Fibroblast of lung (primary cell): Measurements from ENCODE around the gene IL17D.

Experiments
- CTCF ChIP-seq, 2 donors: IDR thresholded peaks in 1 of 2; conservative IDR thresholded peaks in 1 of 2; 1 replicate in 1 of 2; 2 replicates in 1 of 2; pipeline ENCODE4 v1.5.1; 2011 to 2012; ENCODE audit warnings: low read length in 2 of 2, control low read depth in 1 of 2, inconsistent platforms in 1 of 2, low read depth in 1 of 2, mild to moderate bottlenecking in 1 of 2
- EZH2 ChIP-seq: IDR thresholded peaks from 2 replicates; pipeline ENCODE4 v1.5.1; 2012; ENCODE audit warnings: low read length, control low read depth, mild to moderate bottlenecking; ENCODE audit errors: missing control alignments

- TF ChIP-seq EZH2 (no peak), CTCF (conservative IDR thresholded peaks at IDR 0.05 in 1 of 2, IDR thresholded peaks at IDR 0.05 in 1 of 2; ENCODE audit: low read depth in 1 of 2, low read length in 2 of 2) (no peak)
Measured at GRCh38 chr13:20689291-20689690, 14.2 kb upstream of the IL17D start.
